ENCODE data around the gene PROC.

The PROC gene

DNA sequence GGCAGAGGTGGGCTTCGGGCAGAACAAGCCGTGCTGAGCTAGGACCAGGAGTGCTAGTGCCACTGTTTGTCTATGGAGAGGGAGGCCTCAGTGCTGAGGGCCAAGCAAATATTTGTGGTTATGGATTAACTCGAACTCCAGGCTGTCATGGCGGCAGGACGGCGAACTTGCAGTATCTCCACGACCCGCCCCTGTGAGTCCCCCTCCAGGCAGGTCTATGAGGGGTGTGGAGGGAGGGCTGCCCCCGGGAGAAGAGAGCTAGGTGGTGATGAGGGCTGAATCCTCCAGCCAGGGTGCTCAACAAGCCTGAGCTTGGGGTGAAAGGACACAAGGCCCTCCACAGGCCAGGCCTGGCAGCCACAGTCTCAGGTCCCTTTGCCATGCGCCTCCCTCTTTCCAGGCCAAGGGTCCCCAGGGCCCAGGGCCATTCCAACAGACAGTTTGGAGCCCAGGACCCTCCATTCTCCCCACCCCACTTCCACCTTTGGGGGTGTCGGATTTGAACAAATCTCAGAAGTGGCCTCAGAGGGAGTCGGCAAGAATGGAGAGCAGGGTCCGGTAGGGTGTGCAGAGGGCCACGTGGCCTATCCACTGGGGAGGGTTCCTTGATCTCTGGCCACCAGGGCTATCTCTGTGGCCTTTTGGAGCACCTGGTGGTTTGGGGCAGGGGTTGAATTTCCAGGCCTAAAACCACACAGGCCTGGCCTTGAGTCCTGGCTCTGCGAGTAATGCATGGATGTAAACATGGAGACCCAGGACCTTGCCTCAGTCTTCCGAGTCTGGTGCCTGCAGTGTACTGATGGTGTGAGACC, at the start of gene PROC:
TSS of gene PROC (plus strand) at position 128 of the 812 bp plus-strand sequence. CDS start 1,516 bp downstream, outside the sequence.
- DNase-seq: no peak

DNA sequence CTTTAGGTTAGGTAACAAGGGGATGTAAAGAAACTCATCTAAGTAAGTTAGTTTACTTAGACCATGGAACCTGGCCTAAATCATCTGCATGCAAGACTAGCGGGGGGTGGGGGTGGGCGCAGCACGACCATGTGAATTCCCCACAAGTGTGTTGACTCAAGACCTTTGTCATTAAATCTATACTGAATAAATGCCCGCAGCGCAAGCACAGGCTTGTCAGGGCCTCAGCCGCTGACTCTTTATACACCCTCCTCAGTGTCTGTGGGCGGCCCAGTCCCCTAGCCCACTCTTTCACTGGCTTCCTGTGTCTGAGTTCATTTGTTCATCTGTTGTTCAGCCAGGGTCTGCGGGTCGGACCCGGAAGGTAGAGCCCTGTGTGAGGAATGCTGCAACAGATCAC, 48.2 kb upstream of the PROC start:
- no peak for DNase-seq

DNA sequence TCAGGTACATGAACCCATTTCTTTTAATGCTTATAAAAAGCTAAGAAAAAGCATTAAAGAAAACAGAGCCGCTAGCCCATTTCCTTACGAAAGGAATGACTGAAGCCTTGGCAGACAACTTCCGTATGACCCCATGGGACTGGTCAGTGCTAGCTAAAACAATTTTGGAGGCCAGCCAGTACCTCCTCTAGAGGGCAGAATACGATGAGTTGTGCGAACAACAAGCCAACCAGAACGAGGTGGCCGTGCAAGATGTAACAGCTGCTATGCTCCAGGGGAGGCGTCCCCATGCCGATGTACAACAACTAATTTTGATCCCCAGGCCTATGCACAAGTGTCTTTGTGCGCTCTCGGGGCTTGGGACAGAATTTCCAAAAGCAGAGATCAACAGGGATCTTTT, 47.2 kb upstream of the PROC start:
- DNase-seq: no peak

DNA sequence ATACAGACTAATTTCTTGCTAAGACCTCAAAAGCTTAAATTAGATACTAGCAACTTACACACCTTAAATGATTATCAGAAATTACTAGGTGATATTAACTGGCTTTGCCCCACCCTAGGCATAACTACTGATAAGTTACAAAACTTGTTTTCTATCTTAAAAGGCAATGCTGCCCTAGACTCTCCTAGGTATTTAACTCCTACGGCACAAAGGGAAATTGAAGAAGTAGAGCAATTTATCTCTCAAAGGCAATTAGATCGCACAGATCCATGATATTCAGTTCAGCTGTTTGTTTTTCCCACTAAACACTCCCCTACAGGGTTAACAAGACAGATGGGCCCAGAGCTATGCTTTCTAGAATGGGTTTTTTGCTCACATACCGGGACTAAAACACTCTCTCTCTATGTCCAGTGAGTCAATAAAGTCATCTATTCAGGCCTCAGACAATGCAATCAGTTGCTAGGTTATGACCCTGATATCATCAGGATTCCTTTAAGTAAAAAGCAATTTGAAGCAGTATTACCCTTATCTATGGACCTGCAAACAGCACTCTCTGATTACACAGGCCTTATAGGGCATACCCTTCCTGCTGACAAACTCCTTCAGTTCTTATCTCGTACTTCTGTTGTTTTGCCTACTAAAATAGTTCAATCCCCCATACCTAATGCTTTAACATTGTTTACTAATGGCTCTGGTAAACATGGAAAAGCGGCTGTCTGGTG, 44.7 kb upstream of the PROC start:
- no peak for DNase-seq

DNA sequence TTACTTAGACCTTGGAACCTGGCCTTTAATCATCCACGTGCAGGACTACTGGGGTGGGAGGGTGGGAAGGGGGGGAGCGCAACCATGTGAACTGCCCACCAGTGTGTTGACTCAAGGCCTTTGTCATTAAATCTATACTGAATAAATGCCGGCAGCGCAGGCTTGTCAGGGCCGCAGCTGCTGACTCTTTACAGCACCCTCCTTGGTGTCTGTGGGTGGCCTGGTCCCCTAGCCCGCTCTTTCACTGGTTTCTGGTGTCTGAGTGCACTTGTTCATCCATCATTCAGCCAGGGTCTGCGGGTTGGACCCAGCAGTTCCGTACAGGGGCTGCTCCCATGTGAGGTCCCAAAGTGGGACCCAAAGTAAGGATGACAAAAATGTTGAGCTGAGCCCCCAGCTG, 42.0 kb upstream of the PROC start:
- DNase-seq: no peak

DNA sequence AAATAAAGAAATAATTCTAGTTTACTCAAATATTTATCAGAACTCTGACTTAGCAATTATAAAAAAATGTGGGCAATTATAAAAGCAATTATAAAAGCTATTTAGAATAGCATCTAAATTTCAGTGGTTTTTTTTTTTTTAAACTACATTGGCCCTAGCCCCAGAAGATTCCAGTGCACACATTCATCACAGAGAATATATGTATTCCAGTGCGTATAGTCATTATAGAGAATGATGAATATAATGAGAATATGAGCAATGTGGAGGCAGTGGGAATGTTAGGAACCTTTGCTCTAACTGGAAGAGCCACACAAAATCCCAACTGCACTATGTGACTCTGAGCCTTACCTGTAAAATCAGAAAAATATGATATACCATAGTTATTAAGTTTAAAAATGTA, 41.0 kb upstream of the PROC start:
- DNase-seq: no peak

DNA sequence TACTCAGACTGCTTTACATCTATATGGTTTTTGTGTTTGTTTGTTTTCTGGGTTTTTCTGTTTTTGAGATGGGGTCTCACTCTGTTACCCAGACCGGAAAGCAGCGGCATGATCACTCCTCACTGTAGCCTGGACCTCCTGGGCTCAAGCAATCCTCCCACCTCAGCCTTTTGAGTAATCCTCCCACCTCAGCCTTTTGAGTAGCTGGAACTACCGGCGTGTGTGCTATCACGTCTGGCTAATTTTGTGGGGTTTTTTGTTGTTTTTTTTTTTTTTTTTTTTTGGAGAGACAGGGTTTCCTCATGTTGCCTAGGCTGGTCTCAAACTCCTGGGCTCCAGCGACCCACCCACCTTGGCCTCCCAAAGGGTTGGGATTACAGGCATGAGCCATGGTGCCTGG, 39.5 kb upstream of the PROC start:
- no peak for DNase-seq

DNA sequence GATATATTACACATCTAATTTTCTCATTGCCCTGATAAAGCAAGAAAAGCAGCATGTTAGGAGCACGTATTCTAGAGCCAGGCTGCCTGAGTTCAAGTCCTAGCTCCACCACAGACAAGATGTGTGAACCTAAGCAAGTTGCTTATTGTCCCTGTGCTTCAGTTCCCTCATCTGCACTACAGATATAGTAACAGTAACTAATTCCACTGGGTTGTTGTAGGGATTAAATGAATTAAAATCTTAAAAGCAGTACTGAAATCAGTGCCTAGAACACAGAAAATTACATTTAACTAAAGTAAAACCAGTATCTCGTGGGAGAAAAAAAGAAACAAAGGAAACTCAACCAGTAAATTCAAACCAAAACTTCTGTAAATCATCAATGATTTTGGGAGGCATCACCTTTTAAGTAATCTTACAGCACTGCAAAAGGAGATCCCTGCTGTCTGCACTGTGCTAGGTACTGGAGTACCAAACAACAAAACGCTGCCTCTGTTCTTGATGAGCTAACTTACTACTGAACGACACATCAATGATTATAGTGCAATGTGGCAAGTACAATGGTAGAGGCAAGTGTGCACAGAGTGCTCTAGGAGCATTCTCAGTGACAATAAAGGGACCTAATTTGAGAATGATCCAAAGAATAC, 38.4 kb upstream of the PROC start:
- DNase-seq: no peak

DNA sequence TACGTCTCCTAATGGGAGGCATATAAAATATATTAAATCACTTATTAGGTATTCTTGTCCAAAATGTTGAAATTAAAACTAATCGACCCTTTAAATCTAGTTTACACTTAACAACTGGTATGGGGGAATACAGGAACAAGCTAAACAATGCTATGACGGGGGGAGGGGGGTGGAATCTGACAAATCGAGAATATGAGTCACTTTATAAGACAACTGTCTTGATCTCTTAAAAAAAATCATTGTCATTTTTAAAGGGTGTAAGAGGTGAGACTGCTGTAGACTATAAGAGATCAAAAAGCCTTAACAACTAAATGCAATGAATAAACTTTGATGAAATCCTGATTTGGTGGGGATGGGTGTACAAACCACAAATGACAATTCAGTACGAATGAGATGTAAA, 36.5 kb upstream of the PROC start:
- DNase-seq: no peak

DNA sequence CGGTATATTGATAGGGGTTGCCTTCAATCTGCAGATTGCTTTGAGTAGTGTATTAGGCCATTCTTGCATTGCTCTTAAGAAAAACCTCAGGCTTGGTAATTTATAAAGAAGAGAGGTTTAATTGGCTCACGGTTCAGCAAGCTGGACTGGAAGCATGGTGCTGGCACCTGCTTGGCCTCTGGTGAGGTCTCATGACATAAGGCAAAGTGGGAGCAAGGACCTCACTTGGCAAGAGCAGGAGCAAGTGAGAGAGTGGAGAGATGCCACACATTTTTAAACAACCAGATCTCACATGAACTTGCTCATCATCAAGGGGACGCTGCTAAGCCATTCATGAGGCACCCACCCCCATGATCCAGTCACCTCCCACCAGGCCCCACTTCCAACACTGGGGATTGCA, 35.4 kb upstream of the PROC start:
- DNase-seq: no peak

DNA sequence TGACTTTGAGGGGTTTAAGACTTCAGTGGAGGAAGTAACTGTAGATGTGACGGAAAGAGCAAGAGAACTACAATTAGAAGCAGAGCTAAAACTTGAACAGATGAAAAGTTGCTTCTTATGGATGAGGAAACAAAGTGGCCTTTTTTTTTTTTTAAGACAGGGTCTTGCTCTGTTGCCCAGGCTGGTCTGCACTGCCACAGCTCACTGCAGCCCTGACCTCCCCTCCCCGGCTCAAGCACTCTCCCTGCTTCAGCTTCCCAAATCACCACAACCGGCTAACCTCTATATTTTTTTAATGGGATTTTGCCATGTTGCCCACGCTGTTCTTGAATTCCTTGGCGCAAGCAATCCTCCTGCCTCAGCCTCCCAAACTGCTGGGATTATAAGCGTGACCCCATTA, 33.7 kb upstream of the PROC start:
- no peak for DNase-seq

DNA sequence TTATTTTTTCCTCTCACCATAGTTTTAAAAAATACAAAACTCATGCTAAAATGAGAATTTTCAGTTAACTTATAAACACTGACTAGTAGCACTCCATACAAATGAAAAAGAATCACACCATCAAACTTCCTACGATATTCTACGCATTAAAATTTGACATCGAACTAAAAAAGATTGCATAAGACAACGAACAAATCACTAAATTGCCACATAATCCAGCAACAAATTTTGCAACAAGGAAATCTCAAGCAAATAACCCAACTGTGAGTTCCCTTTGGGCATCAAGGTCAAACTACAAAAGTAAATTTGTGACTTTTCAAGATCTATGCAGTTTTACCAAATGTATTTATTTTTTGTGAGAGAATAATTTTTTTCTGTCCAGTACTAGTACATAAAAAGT, 32.0 kb upstream of the PROC start:
- no peak for DNase-seq

DNA sequence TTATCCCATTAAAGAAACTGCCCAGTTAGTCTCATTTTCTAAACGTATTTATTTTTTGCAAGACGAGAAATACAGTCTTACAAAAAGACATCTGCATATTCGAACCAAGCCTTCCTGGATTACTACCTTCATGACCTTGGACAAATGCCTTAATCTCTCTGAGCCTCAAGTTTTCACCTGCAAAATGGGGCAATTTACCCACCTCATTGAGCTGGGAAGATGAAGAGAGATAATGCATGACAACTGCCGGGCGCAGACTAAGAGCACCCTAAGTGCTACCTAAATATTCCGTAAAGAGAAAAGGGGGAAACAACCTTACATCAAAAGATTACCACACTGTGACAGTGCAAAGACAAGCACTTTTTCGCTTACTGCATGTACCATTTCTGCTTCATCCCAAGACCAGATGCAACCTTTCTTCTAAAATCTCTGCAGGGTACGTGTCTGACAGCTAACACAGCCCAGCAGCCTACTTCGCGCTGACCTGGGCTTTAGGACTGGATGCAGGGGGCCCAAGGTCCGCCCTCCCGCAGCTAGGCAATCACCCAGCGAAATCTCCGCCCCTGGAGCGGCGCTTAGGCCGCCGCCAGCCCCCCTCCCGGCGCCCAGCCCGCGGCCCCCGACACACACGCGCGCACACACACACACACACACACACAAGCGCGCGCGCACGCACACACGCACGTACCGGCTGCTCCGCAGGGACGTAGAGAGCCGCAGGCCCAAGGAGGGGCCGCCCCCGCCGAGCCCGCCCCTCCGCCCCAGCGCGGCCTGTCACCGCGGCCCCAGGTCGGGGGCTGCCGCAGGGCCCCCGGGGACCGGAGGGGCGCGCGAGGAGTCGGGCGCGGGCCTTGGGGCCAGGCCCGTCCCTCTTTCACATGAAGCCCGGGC, 31.2 kb upstream of the PROC start:
- DNase-seq: peak; percentile 47

DNA sequence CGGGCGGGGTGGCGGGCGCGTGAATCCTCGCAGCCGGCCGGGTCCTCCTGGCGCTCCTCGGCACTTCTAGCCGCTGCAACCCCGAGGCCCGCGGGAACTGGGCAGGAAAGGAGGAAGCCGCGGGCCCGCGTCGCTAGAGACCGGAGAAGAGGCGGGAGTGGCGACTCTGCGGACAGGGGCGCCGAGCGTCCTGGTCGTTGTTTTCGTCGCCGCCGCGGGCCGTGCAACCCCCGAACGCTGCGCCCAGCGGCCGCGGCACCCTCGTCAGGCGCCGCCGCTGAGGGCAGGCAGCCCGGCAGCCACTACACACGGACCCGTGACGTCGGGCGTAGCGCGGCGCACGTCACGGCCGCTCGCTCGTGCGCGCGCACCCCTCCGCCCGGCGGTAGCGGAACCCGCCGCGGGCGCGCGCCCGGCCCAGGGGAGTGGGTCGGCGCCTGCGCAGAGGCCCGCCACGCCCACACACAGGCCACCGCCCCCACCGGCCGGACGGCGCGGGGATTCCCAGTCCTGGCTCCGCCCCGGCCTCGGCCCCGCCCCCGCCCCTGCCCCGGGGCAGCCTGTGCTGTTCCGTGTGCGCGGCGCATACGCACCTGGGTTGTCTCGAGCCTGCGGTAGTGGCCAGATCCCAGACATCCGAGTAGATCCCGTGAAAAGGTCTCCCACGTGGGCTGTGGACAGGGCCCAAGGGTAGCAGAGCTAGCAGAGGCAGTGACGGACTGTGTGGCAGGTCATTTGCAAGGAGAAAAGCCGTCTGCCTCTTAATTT, 30.4 kb upstream of the PROC start, which contains the start of gene MAP3K2:
TSS of gene MAP3K2 (minus strand) at position 321 of the 768 bp plus-strand sequence. CDS start 44,846 bp downstream, outside the sequence.
- peak; percentile 80 for DNase-seq

DNA sequence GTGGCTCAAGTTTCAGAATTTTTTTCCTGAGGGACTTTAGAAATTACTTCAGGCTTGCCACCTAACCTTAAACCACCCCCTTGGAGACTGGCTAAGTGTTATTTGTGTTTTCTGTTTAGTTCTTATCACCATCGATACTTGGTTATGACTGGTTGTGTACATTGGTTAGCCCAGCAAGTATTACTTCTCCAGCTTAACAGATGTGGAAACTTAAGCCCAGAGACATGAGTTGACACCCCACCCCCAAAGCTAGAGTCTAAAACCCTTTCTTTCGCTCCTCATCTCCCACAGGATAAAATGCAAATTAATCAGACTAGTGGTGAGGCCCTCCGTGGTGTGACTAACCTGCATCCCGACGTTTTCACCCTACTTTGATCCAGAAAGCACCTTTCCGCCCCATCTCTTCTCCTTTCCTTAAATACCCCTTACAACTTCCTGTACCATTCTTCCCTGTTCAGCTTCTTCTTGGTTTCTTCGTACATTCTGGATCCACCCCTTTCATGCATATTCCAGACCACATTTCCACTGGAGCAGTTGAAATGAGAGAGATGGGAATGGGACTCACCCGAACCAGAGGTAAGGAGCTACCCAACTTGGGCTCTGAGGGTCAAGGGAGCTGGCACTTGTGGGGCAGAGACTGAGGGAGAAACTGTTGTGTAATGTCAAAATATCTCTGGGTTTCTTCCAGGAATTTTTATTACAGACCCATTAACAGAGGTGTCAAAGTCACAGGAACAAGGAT, 29.6 kb upstream of the PROC start:
- DNase-seq: no peak

DNA sequence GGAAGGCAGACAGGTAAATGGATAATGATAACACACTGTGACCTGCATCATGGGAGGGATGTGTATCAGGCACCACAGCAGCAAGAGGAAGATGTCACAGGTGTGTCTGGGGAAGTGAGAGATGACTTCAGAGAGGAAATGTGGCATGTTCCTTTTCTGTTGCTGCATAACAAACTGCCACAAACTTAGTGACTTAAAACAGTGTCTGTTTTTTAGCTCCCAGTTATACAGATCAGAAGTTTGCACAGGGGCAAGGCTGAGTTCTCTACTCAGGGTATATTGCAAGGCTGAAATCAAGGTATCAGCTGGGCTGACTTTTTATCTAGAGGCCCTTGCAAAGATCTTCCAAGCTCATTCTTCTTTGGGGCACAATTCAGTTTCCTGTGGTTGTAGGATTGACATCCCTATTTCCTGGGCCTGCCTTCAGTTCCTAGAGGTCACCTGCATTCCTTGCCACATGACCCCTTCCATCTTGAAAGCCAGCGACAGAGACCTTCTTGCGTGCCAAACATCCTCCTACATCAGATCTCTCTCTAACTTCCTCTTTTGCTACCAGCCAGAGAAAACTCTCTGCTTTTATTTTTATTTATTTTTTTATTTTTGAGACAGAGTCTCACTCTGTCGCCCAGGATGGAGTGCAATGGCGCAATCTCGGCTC, 28.3 kb upstream of the PROC start:
- DNase-seq: no peak

DNA sequence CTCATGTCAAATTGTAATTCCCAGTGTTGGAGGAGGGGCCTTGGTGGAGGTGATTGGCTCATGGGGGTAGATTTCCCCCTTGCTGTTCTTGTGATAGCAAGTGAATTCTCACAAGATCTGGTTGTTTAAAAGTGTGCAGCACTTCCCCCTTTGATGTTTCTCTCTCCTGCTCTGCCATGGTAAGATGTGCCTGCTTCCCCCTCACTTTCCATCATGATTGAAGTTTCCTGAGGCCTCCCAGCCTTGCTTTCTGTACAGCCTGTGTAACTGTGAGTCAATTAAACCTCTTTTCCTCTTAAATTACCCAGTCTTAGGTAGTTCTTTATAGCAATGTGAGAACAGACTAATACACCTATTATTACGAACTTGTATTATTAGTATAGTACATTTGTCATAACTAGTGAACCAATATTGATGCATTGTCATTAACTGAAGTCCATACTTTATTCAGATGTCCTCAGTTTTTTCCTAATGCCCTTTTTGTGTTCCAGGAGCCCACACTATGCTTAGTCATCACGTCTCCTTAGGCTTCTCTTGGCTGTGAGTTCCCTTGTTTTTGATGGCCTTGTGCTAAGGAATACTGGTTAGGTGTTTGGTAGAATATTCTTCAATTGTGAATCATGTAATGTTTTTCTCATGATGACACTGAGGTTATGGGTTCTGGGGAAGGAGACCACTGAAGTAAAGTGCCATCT, 25.9 kb upstream of the PROC start:
- DNase-seq: no peak

DNA sequence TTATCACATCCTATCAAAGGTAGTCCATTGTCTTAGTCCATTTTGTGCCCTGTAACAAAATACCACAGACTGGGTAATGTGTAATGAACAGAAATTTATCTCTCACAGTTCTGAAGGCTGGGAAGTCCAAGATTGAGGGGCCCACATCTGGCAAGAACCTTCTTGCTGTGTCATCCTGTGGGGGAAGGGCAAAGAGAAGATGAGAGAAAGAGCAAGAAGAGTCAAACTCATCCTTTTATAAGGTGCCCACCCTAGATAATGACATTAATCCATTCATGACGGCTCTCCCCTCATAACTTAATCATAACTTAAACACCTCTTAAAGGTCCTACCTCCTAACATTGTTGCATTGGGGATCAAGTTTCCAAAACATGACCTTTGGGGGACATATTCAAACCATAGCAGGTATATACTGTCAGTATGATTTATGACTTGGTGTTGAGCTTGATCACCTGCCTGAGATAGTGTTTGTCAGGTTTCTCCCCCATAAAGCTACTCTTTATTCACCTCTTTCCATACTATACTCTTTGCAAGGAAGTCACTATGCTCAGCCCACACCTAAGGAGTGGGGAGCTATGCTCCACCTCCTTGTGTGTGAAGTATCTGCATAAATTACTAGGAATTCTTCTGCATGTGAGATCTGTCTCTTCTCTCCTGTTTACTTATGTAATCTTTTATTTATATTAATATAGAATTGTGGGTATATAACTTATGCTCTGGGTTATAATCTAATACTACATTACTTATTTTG, 25.2 kb upstream of the PROC start:
- DNase-seq: no peak

DNA sequence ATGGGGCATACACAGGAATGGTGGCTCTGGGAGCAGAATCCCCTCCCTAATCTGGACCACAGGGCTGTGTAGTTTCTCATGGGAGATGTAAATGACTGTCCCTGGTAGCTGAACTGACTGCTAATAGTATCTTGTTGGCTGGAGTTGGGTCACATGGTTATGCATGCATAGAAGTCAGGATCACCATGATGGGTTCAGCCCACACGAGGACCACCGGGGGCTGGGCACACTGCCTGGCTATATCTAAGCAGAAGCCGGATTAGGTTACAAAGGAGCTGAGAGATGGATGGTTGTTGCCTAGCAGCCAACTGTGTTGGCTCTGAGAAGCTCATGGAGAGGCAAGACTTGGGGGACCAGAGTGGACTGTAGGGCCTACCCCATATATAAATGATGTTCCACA, 23.7 kb upstream of the PROC start:
- DNase-seq: no peak
